Measurements from ENCODE around the gene FCAR.
"Not testable (repeated sequence)": the region's sequence is repeated elsewhere in the genome, so short reads cannot be mapped to it uniquely, and the experiment has no call there.

Gene FCAR

GRCh38 chr19:54893406-54893805 is 19.4 kb downstream of the FCAR start:
- Histone ChIP-seq H3K4me3 (replicated peaks; ENCODE audit: insufficient read depth, low read length) (no peak overlapping the region), H3K27ac (replicated peaks) (no peak overlapping the region), H3K27me3 (ENCODE audit: insufficient read depth, poor library complexity, severe bottlenecking) (no peaks in the 10 kb centered on the region)
- DNase-seq (ENCODE audit: low read depth in 1 of 2, low spot score in 1 of 2) = no peak
- no peak for TF ChIP-seq SPI1 (IDR thresholded peaks at IDR 0.05; ENCODE audit: borderline replicate concordance, low read depth)
- TF ChIP-seq GABPA (IDR thresholded peaks at IDR 0.05; ENCODE audit: low read depth) = no peak
- TF ChIP-seq, protein P1, sequence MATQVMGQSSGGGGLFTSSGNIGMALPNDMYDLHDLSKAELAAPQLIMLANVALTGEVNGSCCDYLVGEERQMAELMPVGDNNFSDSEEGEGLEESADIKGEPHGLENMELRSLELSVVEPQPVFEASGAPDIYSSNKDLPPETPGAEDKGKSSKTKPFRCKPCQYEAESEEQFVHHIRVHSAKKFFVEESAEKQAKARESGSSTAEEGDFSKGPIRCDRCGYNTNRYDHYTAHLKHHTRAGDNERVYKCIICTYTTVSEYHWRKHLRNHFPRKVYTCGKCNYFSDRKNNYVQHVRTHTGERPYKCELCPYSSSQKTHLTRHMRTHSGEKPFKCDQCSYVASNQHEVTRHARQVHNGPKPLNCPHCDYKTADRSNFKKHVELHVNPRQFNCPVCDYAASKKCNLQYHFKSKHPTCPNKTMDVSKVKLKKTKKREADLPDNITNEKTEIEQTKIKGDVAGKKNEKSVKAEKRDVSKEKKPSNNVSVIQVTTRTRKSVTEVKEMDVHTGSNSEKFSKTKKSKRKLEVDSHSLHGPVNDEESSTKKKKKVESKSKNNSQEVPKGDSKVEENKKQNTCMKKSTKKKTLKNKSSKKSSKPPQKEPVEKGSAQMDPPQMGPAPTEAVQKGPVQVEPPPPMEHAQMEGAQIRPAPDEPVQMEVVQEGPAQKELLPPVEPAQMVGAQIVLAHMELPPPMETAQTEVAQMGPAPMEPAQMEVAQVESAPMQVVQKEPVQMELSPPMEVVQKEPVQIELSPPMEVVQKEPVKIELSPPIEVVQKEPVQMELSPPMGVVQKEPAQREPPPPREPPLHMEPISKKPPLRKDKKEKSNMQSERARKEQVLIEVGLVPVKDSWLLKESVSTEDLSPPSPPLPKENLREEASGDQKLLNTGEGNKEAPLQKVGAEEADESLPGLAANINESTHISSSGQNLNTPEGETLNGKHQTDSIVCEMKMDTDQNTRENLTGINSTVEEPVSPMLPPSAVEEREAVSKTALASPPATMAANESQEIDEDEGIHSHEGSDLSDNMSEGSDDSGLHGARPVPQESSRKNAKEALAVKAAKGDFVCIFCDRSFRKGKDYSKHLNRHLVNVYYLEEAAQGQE (IDR thresholded peaks at IDR 0.05; ENCODE audit: insufficient replicate concordance, low read depth) = no peak
- TF ChIP-seq POLR2AphosphoS5 (IDR thresholded peaks at IDR 0.05; ENCODE audit: low read depth) = no peak
- TF ChIP-seq, protein P2, sequence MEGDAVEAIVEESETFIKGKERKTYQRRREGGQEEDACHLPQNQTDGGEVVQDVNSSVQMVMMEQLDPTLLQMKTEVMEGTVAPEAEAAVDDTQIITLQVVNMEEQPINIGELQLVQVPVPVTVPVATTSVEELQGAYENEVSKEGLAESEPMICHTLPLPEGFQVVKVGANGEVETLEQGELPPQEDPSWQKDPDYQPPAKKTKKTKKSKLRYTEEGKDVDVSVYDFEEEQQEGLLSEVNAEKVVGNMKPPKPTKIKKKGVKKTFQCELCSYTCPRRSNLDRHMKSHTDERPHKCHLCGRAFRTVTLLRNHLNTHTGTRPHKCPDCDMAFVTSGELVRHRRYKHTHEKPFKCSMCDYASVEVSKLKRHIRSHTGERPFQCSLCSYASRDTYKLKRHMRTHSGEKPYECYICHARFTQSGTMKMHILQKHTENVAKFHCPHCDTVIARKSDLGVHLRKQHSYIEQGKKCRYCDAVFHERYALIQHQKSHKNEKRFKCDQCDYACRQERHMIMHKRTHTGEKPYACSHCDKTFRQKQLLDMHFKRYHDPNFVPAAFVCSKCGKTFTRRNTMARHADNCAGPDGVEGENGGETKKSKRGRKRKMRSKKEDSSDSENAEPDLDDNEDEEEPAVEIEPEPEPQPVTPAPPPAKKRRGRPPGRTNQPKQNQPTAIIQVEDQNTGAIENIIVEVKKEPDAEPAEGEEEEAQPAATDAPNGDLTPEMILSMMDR (IDR thresholded peaks at IDR 0.05; ENCODE audit: insufficient read depth, low read length) = no peak

- not testable (repeated sequence) for H3K4me3 ChIP-seq (replicated peaks; ENCODE audit: insufficient read depth, low read length); H3K27me3 ChIP-seq (ENCODE audit: insufficient read depth, poor library complexity, severe bottlenecking); DNase-seq (ENCODE audit: low read depth in 1 of 2, low spot score in 1 of 2); H3K27ac ChIP-seq (replicated peaks)
Observed at GRCh38 chr19:54894106-54894505, 20.1 kb downstream of the FCAR start.

- Histone ChIP-seq H3K27ac (replicated peaks) (no peak overlapping the region), H3K27me3 (ENCODE audit: insufficient read depth, poor library complexity, severe bottlenecking) (no peaks in the 10 kb centered on the region), H3K4me3 (replicated peaks; ENCODE audit: insufficient read depth, low read length) (no peak overlapping the region)
- no peak for DNase-seq (ENCODE audit: low read depth in 1 of 2, low spot score in 1 of 2)
- TF ChIP-seq, protein P1 (IDR thresholded peaks at IDR 0.05; ENCODE audit: insufficient replicate concordance, low read depth) = no peak
- TF ChIP-seq, protein P2 (IDR thresholded peaks at IDR 0.05; ENCODE audit: insufficient read depth, low read length) = no peak
- TF ChIP-seq SPI1 (IDR thresholded peaks at IDR 0.05; ENCODE audit: borderline replicate concordance, low read depth) = no peak
- no peak for TF ChIP-seq GABPA (IDR thresholded peaks at IDR 0.05; ENCODE audit: low read depth)
- no peak for TF ChIP-seq POLR2AphosphoS5 (IDR thresholded peaks at IDR 0.05; ENCODE audit: low read depth)
Observed at GRCh38 chr19:54896036-54896435, 22.0 kb downstream of the FCAR start.

DNA sequence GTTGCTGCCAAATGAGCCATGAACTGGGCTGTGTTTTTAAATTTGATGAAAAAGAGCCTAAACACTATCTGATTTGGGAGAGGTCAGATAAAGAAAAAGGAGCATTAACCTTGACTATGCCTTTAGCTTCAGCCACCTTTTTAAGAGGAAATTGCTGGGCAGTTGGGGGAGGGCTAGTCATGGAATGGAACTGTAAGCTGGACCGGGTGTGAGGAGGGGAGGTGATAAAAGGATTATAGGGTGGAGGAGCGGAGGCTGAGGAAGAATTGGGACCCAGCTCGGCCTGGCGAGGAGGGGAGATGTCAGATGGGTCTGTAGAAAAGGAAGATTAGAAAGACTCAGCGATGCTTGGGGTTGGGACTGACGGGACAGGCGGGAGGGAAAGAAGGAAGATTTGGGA is 24.6 kb downstream of the FCAR start:
- not testable (repeated sequence) for H3K4me3 ChIP-seq (replicated peaks; ENCODE audit: insufficient read depth, low read length); H3K27ac ChIP-seq (replicated peaks); H3K27me3 ChIP-seq (ENCODE audit: insufficient read depth, poor library complexity, severe bottlenecking); DNase-seq (ENCODE audit: low read depth in 1 of 2, low spot score in 1 of 2)

GRCh38 chr19:54899646-54900045 is 25.6 kb downstream of the FCAR start:
- DNase-seq (ENCODE audit: low read depth in 1 of 2, low spot score in 1 of 2); H3K27ac ChIP-seq (replicated peaks); H3K4me3 ChIP-seq (replicated peaks; ENCODE audit: insufficient read depth, low read length); H3K27me3 ChIP-seq (ENCODE audit: insufficient read depth, poor library complexity, severe bottlenecking): not testable (repeated sequence)

DNA sequence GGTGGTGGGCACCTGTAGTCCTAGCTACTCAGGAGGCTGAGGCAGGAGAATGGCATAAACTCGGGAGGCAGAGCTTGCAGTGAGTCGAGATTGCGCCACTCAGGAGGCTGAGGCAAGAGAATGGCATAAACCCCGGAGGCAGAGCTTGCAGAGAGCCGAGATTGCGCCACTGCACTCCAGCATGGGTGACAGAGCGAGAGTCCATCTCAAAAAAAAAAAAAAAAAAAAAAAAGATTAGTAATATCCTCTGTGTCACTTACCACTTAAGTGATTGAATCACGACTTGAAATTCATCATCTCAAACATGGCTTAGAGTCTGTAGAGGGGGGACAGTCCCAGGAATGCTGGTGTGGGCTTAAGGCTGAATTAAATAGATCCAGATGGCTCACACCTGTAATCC is 27.1 kb downstream of the FCAR start:
- not testable (repeated sequence) for H3K27me3 ChIP-seq (ENCODE audit: insufficient read depth, poor library complexity, severe bottlenecking); H3K27ac ChIP-seq (replicated peaks); H3K4me3 ChIP-seq (replicated peaks; ENCODE audit: insufficient read depth, low read length)
- peak; percentile 85 to 96 for DNase-seq (ENCODE audit: low read depth in 1 of 2, low spot score in 1 of 2)

Measured in HL-60 (cell line).